ENCODE measurements around the gene CPTP.

CPTP gene

DNA sequence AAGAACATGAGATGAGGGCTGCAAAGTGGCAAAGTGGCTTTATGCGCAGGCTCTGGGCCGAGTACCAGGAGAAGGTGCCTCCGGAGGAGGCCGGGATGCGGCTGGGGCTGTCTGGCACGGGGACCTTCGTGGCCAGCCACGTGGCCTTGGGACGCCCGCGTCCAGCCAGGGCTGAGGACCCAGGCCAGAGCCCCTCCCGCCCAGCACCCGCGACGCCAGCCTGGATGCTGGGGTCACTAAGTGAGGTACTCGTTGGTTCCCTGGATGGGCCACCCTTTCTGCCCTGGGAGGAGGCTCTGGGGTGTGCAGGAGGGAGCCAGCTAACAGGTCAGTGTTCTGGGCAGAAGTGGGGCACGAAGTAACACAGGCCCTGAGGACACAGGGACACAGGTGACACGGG, 31.8 kb upstream of the CPTP start:
- FAIRE-seq, result no peak

DNA sequence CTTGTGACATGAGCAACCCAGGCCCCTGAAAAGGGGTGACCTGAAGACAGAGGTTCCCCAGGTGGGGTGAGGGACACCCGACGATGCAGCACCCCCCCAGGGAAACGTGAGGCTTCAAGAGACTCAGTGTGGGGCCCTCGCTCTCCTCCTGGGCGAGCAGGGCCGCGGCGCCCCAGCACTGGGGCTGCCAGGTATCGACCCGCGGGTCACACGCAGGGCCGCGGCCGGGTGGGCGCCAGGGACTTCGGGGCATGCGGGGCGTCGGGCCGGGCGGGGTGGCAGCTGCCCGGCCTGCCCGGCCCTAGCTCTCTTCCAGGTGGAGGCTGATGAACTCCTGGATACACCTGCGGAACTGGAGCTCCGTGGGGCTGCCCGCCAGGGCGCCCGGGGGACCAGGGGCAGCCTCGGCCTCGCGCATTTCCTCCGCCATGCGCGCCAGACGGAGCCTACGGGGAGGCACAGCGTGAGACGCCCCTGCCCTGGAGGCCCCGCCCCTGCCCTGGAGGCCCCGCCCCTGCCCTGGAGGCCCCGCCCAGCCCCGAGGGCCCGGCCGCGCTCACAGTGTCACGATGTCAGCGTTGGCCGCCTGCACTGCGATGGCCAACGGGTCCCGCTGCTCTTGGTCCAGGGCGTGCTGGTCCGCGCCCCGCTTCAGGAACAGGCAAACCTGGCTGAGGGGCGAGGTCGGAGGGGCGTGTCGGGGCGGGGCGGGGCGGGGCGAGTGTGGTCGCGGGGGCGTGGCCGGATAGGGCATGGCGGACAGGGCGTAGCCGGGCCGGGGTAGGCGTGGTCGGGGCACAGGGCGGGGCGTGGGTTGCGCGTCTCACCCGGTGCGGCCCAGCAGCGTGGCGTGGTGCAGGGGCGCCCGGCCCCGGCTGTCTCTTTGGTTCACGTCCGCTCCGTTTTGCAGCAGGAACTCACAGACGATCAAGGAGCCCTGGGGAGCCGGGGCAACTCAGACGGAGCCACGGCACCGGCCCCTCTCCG, 31.0 kb upstream of the CPTP start:
- no peak for FAIRE-seq

DNA sequence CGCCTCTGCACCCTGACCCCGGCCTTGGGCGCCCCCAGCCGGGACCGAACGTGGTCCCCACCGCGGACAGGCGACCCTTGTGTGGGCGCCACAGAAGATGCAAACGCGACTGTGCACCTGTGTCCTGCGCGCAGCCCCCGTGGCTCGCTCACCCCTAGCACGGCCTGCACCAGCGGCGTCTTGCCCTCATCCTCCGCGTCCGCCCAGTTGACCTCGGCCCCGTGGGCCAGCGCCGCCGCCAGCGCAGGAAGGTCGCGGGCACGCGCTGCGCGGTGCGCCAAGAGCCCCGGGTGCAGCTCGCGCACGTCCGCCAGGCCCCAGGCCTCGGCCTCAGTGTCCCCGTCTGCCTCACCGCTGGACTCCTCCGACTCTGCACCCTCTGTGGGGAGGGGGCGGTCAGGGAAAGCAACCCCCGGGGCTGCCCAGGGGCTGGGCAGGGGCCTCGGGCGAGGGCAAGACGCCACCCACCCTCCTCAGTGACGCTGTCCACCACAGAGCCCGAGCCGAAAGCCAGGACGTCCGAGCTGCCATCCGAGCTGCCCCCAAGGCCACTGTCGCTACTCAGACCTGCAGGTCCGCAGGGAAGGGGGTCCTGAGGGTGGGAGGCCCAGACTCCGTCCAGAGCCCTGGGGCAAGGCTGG, 30.2 kb upstream of the CPTP start:
- FAIRE-seq, result no peak

DNA sequence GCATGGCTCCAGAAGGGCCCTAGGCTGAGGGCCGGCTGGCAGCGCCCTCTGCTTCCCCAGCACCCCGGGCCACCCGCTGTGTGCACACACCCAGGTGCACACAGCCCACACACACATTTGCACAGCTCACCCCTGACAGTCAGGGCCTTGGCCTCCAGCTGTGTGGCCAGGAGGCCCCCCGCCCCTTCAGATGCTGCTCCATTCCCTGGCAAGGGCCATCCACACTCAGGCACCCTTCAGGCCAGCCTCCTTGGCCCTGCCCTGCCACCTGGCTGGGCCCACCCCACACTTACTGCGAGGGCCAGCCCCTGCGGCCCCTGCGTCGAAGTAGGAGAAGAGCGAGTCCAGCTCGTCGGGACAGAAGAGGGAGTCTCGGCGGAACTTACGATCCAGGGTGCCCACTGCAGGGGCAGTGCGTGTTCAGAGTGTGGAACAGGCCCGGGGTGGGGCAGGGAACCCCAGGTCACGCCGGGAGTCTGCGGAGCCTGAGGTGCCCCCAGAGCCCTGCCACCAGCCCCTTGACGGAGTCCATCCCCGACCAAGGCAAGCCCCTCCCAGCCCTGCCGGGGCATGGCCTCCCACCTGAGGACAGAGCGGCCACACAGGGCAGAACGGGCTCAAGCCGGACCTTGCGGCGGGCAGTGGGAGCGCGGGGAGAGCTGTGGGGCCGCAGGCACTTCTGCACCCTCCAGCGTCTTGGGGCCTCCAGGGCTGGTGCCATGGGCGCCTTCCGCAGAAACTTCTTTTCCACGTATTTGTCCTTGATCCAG, 29.3 kb upstream of the CPTP start:
- FAIRE-seq, result no peak

DNA sequence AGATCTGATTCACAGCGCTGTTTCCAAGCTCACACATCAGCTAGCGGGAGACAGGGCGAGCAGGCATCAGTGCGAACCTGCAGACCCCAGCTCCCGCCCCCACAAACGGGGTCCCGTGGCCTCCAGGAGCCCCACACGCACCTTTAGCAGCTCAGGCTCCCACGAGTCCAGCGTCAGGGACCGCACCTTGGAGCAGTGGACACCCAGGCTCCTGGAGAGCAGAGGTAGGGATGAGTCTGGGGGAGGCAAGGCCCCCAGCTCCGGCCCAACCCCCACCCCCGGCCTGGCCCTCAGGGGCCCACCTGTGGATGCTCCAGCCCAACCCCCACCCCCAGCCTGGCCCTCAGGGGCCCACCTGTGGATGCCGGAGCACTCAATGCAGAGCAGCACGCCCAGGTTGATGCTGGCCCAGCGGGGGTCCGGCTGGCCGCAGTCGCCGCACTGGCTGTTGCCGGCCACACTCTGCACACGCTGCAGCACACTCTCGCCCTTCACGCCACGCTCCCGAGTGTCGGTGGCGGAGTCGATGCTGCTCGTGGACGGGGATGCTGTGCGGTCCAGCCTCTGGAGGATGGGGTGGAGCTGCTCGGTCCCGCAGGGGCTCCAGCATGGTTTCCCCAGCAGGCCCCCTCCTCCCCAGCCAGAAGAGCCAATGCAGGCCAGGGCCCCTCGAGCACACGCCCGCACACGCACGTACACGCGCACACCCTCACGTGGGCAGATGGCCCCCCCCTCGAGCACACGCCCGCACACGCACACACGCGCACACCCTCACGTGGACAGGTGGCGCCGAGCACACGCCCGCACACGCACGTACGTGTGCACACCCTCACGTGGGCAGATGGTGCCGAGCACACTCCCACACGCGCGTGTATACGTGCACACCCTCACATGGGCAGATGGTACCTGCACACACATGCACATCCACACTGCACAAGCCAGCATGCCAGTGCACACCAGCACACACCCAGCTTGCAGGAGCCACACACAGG, 28.2 kb upstream of the CPTP start:
- FAIRE-seq, result no peak

- no peak for FAIRE-seq
These were observed 26.7 kb upstream of the CPTP start for GRCh38 chr1:1297802-1298424.

- FAIRE-seq, result no peak
These were observed 25.5 kb upstream of the CPTP start for GRCh38 chr1:1298861-1299685.

GRCh38 chr1:1299686-1300351, 24.8 kb upstream of the CPTP start:
- FAIRE-seq, result no peak

DNA sequence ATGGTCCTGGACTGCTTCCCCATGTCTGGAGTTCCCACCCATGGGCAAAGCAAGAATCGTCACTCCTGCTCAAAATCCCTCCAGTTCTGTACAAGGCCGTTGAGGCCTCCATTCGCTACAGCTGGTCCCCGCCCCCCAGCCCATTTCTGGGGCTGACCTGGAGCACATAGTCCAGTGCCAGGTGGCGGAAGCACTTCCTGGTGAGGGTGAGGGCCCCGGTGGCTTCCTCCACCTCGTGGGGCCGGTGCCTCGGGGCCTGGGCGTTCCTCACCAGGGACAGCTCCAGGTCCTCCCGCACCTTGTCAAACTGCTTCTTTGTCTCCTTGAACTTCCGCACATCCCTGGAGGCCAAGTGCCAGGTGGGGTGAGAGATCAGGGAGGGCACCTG, 24.3 kb upstream of the CPTP start:
- FAIRE-seq, result no peak

DNA sequence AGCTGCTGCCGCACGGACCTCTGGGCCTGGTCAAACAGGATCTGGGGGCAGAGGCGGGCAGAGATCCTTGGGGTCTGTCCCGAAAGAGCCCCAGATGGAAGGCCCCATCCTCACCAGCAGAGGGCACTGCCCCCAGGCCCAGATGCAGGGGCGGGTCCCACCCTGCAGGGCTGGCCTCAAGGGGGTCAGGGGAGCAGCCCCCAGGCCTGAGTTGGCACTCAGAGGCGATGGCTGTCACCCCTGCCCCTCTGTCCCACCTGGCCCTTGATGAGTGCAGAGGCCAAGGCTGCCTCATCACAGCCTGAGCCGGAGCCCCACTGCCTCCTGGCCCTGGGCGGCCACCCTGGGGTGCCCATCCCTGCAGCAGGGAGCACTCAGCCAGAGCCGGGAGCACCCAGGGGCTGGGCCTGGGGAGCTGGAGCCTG, 22.6 kb upstream of the CPTP start:
- no peak for FAIRE-seq

- FAIRE-seq, result no peak
These were observed 21.6 kb upstream of the CPTP start for GRCh38 chr1:1302951-1303509.

DNA sequence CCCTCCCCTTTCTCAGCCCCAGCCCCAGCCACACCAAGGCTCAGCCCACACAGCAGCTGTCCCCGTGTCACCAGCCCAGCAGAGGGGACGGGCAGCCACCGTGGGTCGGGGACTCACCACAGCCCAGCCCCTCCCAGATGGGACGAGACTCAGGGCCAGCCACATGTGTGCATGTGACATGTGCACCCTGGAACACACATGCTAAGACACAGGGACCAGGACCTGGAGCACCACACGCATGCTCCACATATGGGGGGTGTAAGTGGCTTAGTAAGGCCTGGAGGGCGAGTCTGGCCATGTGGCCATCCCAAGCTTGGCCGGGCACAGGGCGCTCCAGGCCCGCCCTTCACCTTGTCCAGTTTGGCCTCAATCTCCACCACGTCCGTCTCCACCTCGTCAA, 20.9 kb upstream of the CPTP start:
- FAIRE-seq, result no peak

DNA sequence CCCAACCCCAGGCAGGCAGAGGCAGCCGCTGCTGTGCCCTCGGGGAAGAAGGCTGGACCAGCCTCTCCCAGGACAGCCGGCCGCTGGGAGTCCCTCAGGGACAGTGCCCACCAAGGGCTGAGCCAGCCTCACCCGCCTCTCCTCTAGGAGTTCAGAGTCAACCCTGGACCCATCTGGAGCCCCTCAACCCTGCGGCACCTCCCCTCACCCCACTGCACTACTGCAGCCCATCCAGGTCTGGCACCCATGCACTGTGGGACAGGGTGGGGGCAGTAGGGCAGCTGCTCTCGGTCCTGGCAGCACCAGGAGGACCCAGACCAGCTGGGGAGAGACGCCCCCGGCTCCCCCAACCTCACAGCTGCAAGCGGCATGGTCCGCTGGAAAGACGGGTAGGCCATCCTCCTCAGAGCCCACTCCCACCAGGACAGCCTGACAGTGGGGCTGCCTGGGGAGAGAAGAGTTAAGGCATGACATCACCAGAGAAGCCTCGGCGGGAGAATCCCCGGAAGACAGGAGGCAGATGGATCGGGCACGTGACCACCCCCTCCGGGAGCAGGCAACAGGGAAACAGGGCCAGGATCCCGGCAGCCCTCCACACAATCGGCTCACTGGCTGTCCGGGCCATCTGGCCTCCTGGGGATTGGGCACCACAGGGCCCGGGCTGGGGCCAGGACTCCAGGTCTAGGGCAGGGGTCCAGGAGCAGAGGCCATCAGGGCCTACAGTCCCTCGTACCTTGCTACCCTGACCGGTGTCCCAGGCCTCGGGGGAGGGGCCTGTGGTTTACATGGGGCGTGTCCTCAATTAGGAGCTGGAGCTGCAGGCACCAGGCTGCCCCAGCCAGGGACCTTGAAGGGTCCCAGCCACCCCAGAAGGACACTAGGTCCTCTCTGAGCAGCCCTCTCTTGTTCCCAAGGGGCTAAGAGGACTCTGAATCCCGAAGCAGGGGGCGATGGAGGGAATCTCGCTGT, 20.0 kb upstream of the CPTP start:
- no peak for FAIRE-seq

- no peak for FAIRE-seq
These were observed 19.1 kb upstream of the CPTP start for GRCh38 chr1:1305300-1306069.

GRCh38 chr1:1306070-1306660, 18.4 kb upstream of the CPTP start:
- FAIRE-seq, result no peak

DNA sequence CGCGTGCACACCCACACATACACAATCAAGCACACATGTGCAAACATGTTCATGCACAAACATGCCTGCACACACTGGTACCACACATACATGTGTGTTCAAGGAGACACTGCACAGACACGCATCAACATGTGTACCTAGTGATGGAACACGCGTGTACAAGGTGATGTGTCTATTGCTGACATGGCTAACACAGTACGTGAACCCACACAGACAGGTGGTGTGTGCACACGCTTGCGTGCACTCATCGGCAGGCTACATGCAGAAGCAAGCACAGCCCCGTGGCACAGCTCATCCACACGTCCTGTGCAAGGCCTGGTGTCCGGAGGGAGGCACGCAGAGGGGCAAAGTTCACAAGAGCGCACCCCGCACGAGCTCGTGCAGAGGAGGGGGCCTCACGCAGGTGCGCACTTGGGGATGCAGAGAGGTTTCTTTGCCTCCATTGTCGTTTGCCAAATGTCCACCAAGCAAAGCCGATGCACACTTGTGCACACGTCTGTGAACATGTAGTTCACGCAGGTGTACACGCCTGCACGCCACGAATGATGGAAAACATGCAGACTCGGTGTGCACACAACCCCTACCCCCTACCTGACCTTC, 17.8 kb upstream of the CPTP start:
- FAIRE-seq, result no peak

Data from endometrium (tissue), 2 donors.